K562 (cell line): ENCODE results near the gene DSCAM. TPM values are rescaled to one million over a fixed set of nuclear protein-coding genes. Genes with fewer than 3 reads are reported as not detected.

ENCODE experiments used
- FOXJ3 ChIP-seq: sonication (generic); formaldehyde crosslinking; IDR thresholded peaks from 2 replicates; pipeline ENCODE4 v1.4.0; 2020; ENCODE audit warnings: mild to moderate bottlenecking, missing genetic modification reagents
- PCBP2 ChIP-seq: fragments of 200-400 bp; formaldehyde crosslinking; IDR thresholded peaks from 2 replicates; pipeline ENCODE4 v1.6.1; 2018; ENCODE audit warnings: low read length, low read depth, mild to moderate bottlenecking, moderate library complexity; ENCODE audit not compliant: poor library complexity, severe bottlenecking
- polyA plus RNA-seq, 8 experiments: library from polyadenylated mRNA; depleted of rRNA in 4 of 8; stranded (reverse) in 5 of 8; unstranded in 3 of 8; fragments of >200 nt; fragmentation: Nextera tagmentation in 2 of 8; fragmentation: Illumina TruSeq in 1 of 8; extraction: Ambion mirVana in 2 of 8; extraction: Trizol in 1 of 8; gene quantifications; 2 replicates each; pipeline versions ENCODE4 v1.2.1 to v1.2.3, GENCODE V29; 2011 to 2014; ENCODE audit warnings: inconsistent platforms in 1 of 8, missing spikeins in 1 of 8
- total RNA-seq, 7 experiments: library from RNA; depleted of rRNA in 6 of 7; stranded (reverse); fragments of >200 nt in 6 of 7; fragmentation: Illumina TruSeq in 2 of 7; extraction: Trizol in 2 of 7; gene quantifications; 2 replicates each; pipeline versions ENCODE4 v1.2.1 to v1.2.3, GENCODE V29; 2011 to 2021; ENCODE audit warnings: low replicate concordance in 1 of 7
- TF ChIP-seq, protein P1 (sequence below), 2 experiments: fragments of 450-650 bp in 1 of 2; sonication (generic) in 1 of 2; formaldehyde crosslinking in 1 of 2; IDR thresholded peaks; 2 replicates each; pipeline versions ENCODE4 v1.7.1 to v1.9.0; 2016 to 2022; ENCODE audit warnings: inconsistent platforms in 1 of 2, mild to moderate bottlenecking in 1 of 2, missing genetic modification reagents in 1 of 2

DSCAM gene
- total and polyA plus RNA-seq, 9 of the 15 experiments (the other 6 are each of a cell fraction or from before 2014, with no cell fraction given): not detected

- TF ChIP-seq, protein P1, sequence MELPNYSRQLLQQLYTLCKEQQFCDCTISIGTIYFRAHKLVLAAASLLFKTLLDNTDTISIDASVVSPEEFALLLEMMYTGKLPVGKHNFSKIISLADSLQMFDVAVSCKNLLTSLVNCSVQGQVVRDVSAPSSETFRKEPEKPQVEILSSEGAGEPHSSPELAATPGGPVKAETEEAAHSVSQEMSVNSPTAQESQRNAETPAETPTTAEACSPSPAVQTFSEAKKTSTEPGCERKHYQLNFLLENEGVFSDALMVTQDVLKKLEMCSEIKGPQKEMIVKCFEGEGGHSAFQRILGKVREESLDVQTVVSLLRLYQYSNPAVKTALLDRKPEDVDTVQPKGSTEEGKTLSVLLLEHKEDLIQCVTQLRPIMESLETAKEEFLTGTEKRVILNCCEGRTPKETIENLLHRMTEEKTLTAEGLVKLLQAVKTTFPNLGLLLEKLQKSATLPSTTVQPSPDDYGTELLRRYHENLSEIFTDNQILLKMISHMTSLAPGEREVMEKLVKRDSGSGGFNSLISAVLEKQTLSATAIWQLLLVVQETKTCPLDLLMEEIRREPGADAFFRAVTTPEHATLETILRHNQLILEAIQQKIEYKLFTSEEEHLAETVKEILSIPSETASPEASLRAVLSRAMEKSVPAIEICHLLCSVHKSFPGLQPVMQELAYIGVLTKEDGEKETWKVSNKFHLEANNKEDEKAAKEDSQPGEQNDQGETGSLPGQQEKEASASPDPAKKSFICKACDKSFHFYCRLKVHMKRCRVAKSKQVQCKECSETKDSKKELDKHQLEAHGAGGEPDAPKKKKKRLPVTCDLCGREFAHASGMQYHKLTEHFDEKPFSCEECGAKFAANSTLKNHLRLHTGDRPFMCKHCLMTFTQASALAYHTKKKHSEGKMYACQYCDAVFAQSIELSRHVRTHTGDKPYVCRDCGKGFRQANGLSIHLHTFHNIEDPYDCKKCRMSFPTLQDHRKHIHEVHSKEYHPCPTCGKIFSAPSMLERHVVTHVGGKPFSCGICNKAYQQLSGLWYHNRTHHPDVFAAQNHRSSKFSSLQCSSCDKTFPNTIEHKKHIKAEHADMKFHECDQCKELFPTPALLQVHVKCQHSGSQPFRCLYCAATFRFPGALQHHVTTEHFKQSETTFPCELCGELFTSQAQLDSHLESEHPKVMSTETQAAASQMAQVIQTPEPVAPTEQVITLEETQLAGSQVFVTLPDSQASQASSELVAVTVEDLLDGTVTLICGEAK (IDR thresholded peaks at IDR 0.05): no peak
- TF ChIP-seq, protein P1 (CRISPR knock-in tag; IDR thresholded peaks at IDR 0.05): no peak
- no peak for TF ChIP-seq FOXJ3
- no peak for TF ChIP-seq PCBP2
Measured at GRCh38 chr21:40271164-40271563, 575.8 kb downstream of the DSCAM start (continued).
